ENCODE measurements around the gene TRIM72. TPM values are rescaled to one million over a fixed set of nuclear protein-coding genes. Genes with fewer than 3 reads are reported as not detected.

Gene TRIM72
- total and polyA plus RNA-seq, 2 of the 8 experiments (the other 6 are each of a cell fraction or from before 2014, with no cell fraction given), result 0.57 to 2.1 TPM

- Histone ChIP-seq H3K4me3 (ENCODE audit: extremely low read depth in 1 of 4, insufficient read depth in 2 of 4, low read depth in 3 of 4, low read length in 4 of 4) (no peak overlapping the region), H3K18ac (ENCODE audit: extremely low read depth, low read length) (no peak overlapping the region), H3K79me2 (ENCODE audit: control insufficient read depth in 1 of 2, insufficient read depth in 2 of 2, low read length in 2 of 2) (no peaks in the 10 kb centered on the region), H3K4me1 (replicated peaks in 1 of 4; ENCODE audit: control insufficient read depth in 3 of 4, insufficient read depth in 4 of 4, low read length in 3 of 4) (peaks cover 0 to 3% (median 0%) of the 10 kb centered on the region in 4 experiments; a peak in 1 of 7 replicates), H3K36me3 (ENCODE audit: control insufficient read depth in 2 of 4, insufficient read depth in 4 of 4, low read length in 3 of 4) (no peaks in the 10 kb centered on the region), H3K4me2 (ENCODE audit: insufficient read depth in 1 of 2, low read depth in 2 of 2, low read length in 2 of 2) (no peak overlapping the region), H3K23me2 (ENCODE audit: low read depth, low read length) (0 out of 2 replicates have a peak, but pooled peaks cover 3% of the 10 kb centered on the region), H3K56ac (replicated peaks; ENCODE audit: insufficient read length, low read depth, low read length) (no peak overlapping the region), H2BK120ac (replicated peaks; ENCODE audit: low read depth, low read length) (no peak overlapping the region), H2BK15ac (ENCODE audit: low read length) (no peak overlapping the region), H3K79me1 (ENCODE audit: low read depth, low read length) (no peaks in the 10 kb centered on the region), H2BK20ac (ENCODE audit: low read length) (no peak overlapping the region), H2BK12ac (ENCODE audit: low read depth, low read length) (no peak overlapping the region), H3K9me3 (ENCODE audit: insufficient read depth in 2 of 2, low read depth in 1 of 2, low read length in 1 of 2) (no peaks in the 10 kb centered on the region; a peak in 1 of 4 replicates), H3K9ac (replicated peaks in 1 of 4; ENCODE audit: extremely low read depth in 1 of 4, low read depth in 3 of 4, low read length in 3 of 4) (no peak overlapping the region), H4K91ac (replicated peaks; ENCODE audit: insufficient read length, low read length) (no peak overlapping the region), H3K4ac (replicated peaks; ENCODE audit: insufficient read length, low read depth, low read length) (no peak overlapping the region), H3K27me3 (replicated peaks in 1 of 4; ENCODE audit: control insufficient read depth in 3 of 4, extremely low read depth in 1 of 4, insufficient read depth in 3 of 4, low read length in 3 of 4) (no peaks in the 10 kb centered on the region; a peak in 1 of 7 replicates), H3K23ac (ENCODE audit: insufficient read length) (no peak overlapping the region), H2BK5ac (ENCODE audit: low read depth, low read length) (no peak overlapping the region), H3K27ac (ENCODE audit: low read depth, low read length) (no peak overlapping the region), H2AK5ac (ENCODE audit: low read depth, low read length) (no peak overlapping the region), H2AFZ (ENCODE audit: low read length) (no peak overlapping the region), H4K20me1 (replicated peaks in 1 of 2; ENCODE audit: control insufficient read depth in 1 of 2, insufficient read depth in 2 of 2, low read length in 2 of 2) (no peaks in the 10 kb centered on the region), H4K5ac (ENCODE audit: insufficient read length, low read depth, low read length) (no peak overlapping the region), H3K14ac (ENCODE audit: insufficient read length) (no peak overlapping the region), H4K8ac (ENCODE audit: extremely low read depth, insufficient read depth, low read length) (no peak overlapping the region)
- FAIRE-seq (no peak), DNase-seq (ENCODE audit: low read depth in 1 of 2, low spot score in 2 of 2) (no peak)
- POLR2A ChIA-PET (ENCODE audit: partially characterized antibody), result interaction anchor here (2.0 to 6.5 kb wide), 2 partner anchors 12 to 23 kb away, joined by 6 to 62 read pairs; partner anchors contain the start of gene FUS
- CTCF ChIA-PET (ENCODE audit: partially characterized antibody), result interaction anchor here (0.6 to 2.7 kb wide), 4 partner anchors 10 to 125 kb away, joined by 3 to 11 read pairs (median 4); no protein-coding TSS in a partner anchor
- 94% methylated on average over 7 of the region's 8 CpGs; no CpG with 5 or more reads in 1 of the 2 experiments for WGBS, 2 experiments (ENCODE audit: extremely low coverage in 1 of 2, insufficient coverage in 1 of 2, insufficient read length in 1 of 2, insufficient replicate concordance in 2 of 2, low coverage in 1 of 2, low lambda C conversion rate in 2 of 2, missing lambda C conversion rate in 1 of 2)
- TF ChIP-seq CTBP2 (IDR thresholded peaks at IDR 0.05; ENCODE audit: borderline replicate concordance, insufficient read depth, insufficient read length, low read length), result no peak
These were observed 46.6 kb upstream of the TRIM72 start for GRCh38 chr16:31167315-31167714.

Data from H1 (cell line).